SK-N-SH (cell line): Measurements from ENCODE around the gene HDAC6.

Experiments used
- CTCF ChIP-seq: fragments of 200-600 bp; sonication (generic); IDR thresholded peaks from 2 replicates; pipeline ENCODE4 v1.6.1; 2017; ENCODE audit warnings: antibody characterized with exemption, mild to moderate bottlenecking, moderate library complexity
- EP300 ChIP-seq, 2 experiments: IDR thresholded peaks; 2 replicates each; pipeline versions ENCODE4 v1.4.0 to v1.6.1; 2012; ENCODE audit warnings: borderline replicate concordance in 1 of 2, low read depth in 1 of 2, low read length in 1 of 2
- EZH2phosphoT487 ChIP-seq: fragments of 200-600 bp; sonication (generic); IDR thresholded peaks from 2 replicates; pipeline ENCODE4 v1.6.1; 2017; ENCODE audit warnings: low read depth, mixed run types, mild to moderate bottlenecking, antibody characterized with exemption, moderate library complexity, borderline replicate concordance
- GABPA ChIP-seq: IDR thresholded peaks from 2 replicates; pipeline ENCODE4 v1.4.0; 2012; ENCODE audit warnings: low read depth, mild to moderate bottlenecking
- MAX ChIP-seq: IDR thresholded peaks from 2 replicates; pipeline ENCODE4 v1.4.0; 2012; ENCODE audit warnings: low read depth
- NFIC ChIP-seq: IDR thresholded peaks from 2 replicates; pipeline ENCODE4 v1.4.0; 2012; ENCODE audit warnings: borderline replicate concordance
- PBX3 ChIP-seq: IDR thresholded peaks from 2 replicates; pipeline ENCODE4; 2012
- RAD21 ChIP-seq: IDR thresholded peaks from 2 replicates; pipeline ENCODE4 v1.6.1; 2012; ENCODE audit warnings: mild to moderate bottlenecking, low read length
- REST ChIP-seq: IDR thresholded peaks from 2 replicates; pipeline ENCODE4 v1.6.1; 2012; ENCODE audit warnings: mild to moderate bottlenecking, low read depth, low read length, moderate library complexity
- SIN3A ChIP-seq: IDR thresholded peaks from 2 replicates; pipeline ENCODE4 v1.6.1; 2012; ENCODE audit warnings: low read depth, mild to moderate bottlenecking, low read length, moderate library complexity, borderline replicate concordance
- SMC3 ChIP-seq: IDR thresholded peaks from 2 replicates; pipeline ENCODE4 v1.6.1; 2012; ENCODE audit warnings: low read depth, low read length, improper control_type of control experiment
- TEAD4 ChIP-seq: IDR thresholded peaks from 2 replicates; pipeline ENCODE4 v1.4.0; 2012; ENCODE audit warnings: mild to moderate bottlenecking, borderline replicate concordance; ENCODE audit not compliant: insufficient read depth
- TF ChIP-seq, protein P1 (sequence below): fragments of 150-350 bp; IDR thresholded peaks from 2 replicates; pipeline ENCODE4 v1.6.1; 2017; ENCODE audit warnings: antibody characterized with exemption, low read length, low read depth, borderline replicate concordance

DNA sequence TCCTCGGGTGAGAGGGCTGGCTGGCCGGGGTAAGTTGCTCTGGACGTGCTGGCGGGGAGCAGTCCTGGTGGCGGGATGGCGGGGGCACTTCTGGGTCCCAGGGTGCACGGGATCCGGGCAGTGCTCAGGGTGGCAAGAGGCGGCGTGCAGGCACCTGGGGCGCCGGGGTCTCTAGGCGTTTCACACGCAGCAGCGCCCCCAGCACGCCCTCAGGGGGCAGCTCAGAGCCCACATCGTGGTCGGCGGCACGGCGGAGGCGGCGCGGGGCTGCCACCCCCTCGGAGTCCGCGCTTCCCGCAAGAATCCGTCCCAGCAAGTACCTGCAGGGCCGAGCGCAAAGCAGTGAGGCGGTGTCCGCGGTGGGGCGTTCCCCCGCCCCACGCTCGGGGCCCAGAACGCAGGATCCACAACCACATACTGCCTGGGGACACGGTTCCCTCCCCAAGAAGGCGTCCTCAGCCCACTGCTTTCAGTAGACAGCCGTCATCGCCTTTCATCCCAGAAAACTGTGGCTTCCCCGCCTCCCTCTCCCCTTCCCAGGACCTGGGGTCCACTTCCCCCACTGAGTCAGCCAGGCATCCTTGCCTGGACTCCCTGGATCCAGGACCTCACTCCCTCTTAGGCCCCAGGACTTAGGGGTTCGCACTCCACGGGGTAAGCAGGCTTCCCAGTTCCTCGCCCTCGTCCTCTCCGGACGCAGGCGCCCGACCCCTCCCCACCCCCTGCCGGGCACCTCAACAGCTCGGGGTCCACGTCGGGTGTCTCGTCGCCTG is 29.5 kb downstream of the HDAC6 start:
- TF ChIP-seq, protein P1, sequence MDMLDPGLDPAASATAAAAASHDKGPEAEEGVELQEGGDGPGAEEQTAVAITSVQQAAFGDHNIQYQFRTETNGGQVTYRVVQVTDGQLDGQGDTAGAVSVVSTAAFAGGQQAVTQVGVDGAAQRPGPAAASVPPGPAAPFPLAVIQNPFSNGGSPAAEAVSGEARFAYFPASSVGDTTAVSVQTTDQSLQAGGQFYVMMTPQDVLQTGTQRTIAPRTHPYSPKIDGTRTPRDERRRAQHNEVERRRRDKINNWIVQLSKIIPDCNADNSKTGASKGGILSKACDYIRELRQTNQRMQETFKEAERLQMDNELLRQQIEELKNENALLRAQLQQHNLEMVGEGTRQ = no peak
- no peak for TF ChIP-seq CTCF
- TF ChIP-seq EZH2phosphoT487 = no peak
- no peak for TF ChIP-seq MAX
- no peak for TF ChIP-seq SMC3
- no peak for TF ChIP-seq NFIC
- no peak for TF ChIP-seq REST
- TF ChIP-seq SIN3A = no peak
- TF ChIP-seq TEAD4 = no peak
- no peak for TF ChIP-seq GABPA
- no peak for TF ChIP-seq RAD21
- no peak for TF ChIP-seq PBX3
- no peak for TF ChIP-seq EP300 (IDR thresholded peaks at IDR 0.05; ENCODE audit: borderline replicate concordance in 1 of 2, low read depth in 1 of 2, low read length in 1 of 2)
